KMS-11 (cell line): Measurements from ENCODE around the gene CLGN.
"Not testable (repeated sequence)": the region's sequence is repeated elsewhere in the genome, so short reads cannot be mapped to it uniquely, and the experiment has no call there.

Source experiments
- H2AFZ ChIP-seq: fragments of 200-600 bp; sonication (generic); 2 replicates; pipeline ENCODE4 v1.6.1; 2016; ENCODE audit warnings: antibody characterized with exemption, mixed run types, low read depth
- H3K27ac ChIP-seq: fragments of 200-600 bp; sonication (generic); 2 replicates; pipeline ENCODE4 v1.6.1; 2016; ENCODE audit warnings: mild to moderate bottlenecking, mixed run types
- H3K27me3 ChIP-seq: fragments of 200-600 bp; sonication (generic); 2 replicates; pipeline ENCODE4 v1.6.1; 2017; ENCODE audit warnings: mild to moderate bottlenecking, low read depth, mixed run types, moderate library complexity; ENCODE audit not compliant: insufficient read depth
- H3K36me3 ChIP-seq: fragments of 200-600 bp; sonication (generic); 2 replicates; pipeline ENCODE4 v1.6.1; 2017; ENCODE audit warnings: mild to moderate bottlenecking, mixed run types; ENCODE audit not compliant: insufficient read depth
- H3K4me1 ChIP-seq: fragments of 200-600 bp; sonication (generic); 2 replicates; pipeline ENCODE4 v1.6.1; 2016; ENCODE audit warnings: mild to moderate bottlenecking, low read depth, mixed run types; ENCODE audit not compliant: poor library complexity, severe bottlenecking
- H3K4me2 ChIP-seq: fragments of 200-600 bp; sonication (generic); 2 replicates; pipeline ENCODE4 v1.7.0; 2016; ENCODE audit warnings: mild to moderate bottlenecking, mixed run types
- H3K4me3 ChIP-seq: fragments of 200-600 bp; sonication (generic); IDR thresholded peaks from 2 replicates; pipeline ENCODE4 v1.6.1; 2017; ENCODE audit warnings: low read depth, low read length, mixed read lengths; ENCODE audit not compliant: insufficient read depth
- H3K79me2 ChIP-seq: fragments of 200-600 bp; sonication (generic); 2 replicates; pipeline ENCODE4 v1.6.1; 2016; ENCODE audit warnings: low read depth, mixed run types; ENCODE audit not compliant: insufficient read depth
- H3K9ac ChIP-seq: fragments of 200-600 bp; sonication (generic); 2 replicates; pipeline ENCODE4 v1.6.1; 2016; ENCODE audit warnings: mild to moderate bottlenecking, mixed run types
- H4K20me1 ChIP-seq: fragments of 200-600 bp; sonication (generic); 2 replicates; pipeline ENCODE4 v1.6.1; 2016; ENCODE audit warnings: mild to moderate bottlenecking, mixed run types; ENCODE audit not compliant: insufficient read depth
- CTCF ChIP-seq: fragments of 200-600 bp; sonication (generic); conservative IDR thresholded peaks from 2 replicates; pipeline ENCODE4 v1.6.1; 2017; ENCODE audit warnings: low read depth, mild to moderate bottlenecking, antibody characterized with exemption, low read length, moderate library complexity, mixed read lengths

Gene CLGN

GRCh38 chr4:140463614-140464013, 36.2 kb upstream of the CLGN start:
- H4K20me1 ChIP-seq, result no peaks in the 10 kb centered on the region
- no peak overlapping the region for H3K4me2 ChIP-seq
- H3K27ac ChIP-seq, result no peak overlapping the region
- no peak overlapping the region for H3K9ac ChIP-seq
- TF ChIP-seq CTCF, result no peak
- no peaks in the 10 kb centered on the region for H3K27me3 ChIP-seq
- no peak overlapping the region for H3K4me3 ChIP-seq
- no peak overlapping the region for H2AFZ ChIP-seq
- H3K36me3 ChIP-seq, result no peaks in the 10 kb centered on the region
- no peaks in the 10 kb centered on the region for H3K79me2 ChIP-seq
- no peaks in the 10 kb centered on the region for H3K4me1 ChIP-seq

GRCh38 chr4:140463182-140463581, 35.7 kb upstream of the CLGN start:
- H3K27me3 ChIP-seq, result no peaks in the 10 kb centered on the region

GRCh38 chr4:140450352-140450751, 22.9 kb upstream of the CLGN start:
- Histone ChIP-seq H3K4me1 (no peaks in the 10 kb centered on the region), H3K4me2 (no peak overlapping the region), H3K36me3 (no peaks in the 10 kb centered on the region), H2AFZ (no peak overlapping the region), H3K27me3 (no peaks in the 10 kb centered on the region), H4K20me1 (no peaks in the 10 kb centered on the region), H3K4me3 (no peak overlapping the region), H3K79me2 (no peaks in the 10 kb centered on the region), H3K9ac (no peak overlapping the region), H3K27ac (no peak overlapping the region)
- no peak for TF ChIP-seq CTCF

More at GRCh38 chr4:140463182-140463581, 35.7 kb upstream of the CLGN start:
- H3K27ac ChIP-seq, result no peak overlapping the region
- TF ChIP-seq CTCF, result no peak
- no peak overlapping the region for H3K9ac ChIP-seq
- H3K4me3 ChIP-seq, result no peak overlapping the region
- no peak overlapping the region for H3K4me2 ChIP-seq
- H2AFZ ChIP-seq, result no peak overlapping the region
- H3K79me2 ChIP-seq, result no peaks in the 10 kb centered on the region
- no peaks in the 10 kb centered on the region for H3K4me1 ChIP-seq
- H3K36me3 ChIP-seq, result no peaks in the 10 kb centered on the region
- H4K20me1 ChIP-seq, result no peaks in the 10 kb centered on the region

GRCh38 chr4:140448830-140449229, 21.4 kb upstream of the CLGN start:
- Histone ChIP-seq H2AFZ (no peak overlapping the region), H3K4me2 (no peak overlapping the region), H3K9ac (no peak overlapping the region), H3K36me3 (no peaks in the 10 kb centered on the region), H3K27me3 (no peaks in the 10 kb centered on the region), H3K27ac (no peak overlapping the region), H3K4me1 (no peaks in the 10 kb centered on the region), H4K20me1 (no peaks in the 10 kb centered on the region), H3K4me3 (no peak overlapping the region), H3K79me2 (no peaks in the 10 kb centered on the region)
- TF ChIP-seq CTCF, result no peak

- no peaks in the 10 kb centered on the region for H3K4me1 ChIP-seq
- no peak overlapping the region for H3K9ac ChIP-seq
- H4K20me1 ChIP-seq, result no peaks in the 10 kb centered on the region
- TF ChIP-seq CTCF, result no peak
- no peak overlapping the region for H3K27ac ChIP-seq
- no peaks in the 10 kb centered on the region for H3K27me3 ChIP-seq
- no peaks in the 10 kb centered on the region for H3K36me3 ChIP-seq
- no peak overlapping the region for H3K4me3 ChIP-seq
- no peak overlapping the region for H2AFZ ChIP-seq
- no peak overlapping the region for H3K4me2 ChIP-seq
- no peaks in the 10 kb centered on the region for H3K79me2 ChIP-seq
Measured at GRCh38 chr4:140448162-140448561, 20.7 kb upstream of the CLGN start.

- H3K4me1 ChIP-seq, H3K4me2 ChIP-seq: not testable (repeated sequence)
Measured at GRCh38 chr4:140444347-140444746, 16.9 kb upstream of the CLGN start.

More at GRCh38 chr4:140444347-140444746, 16.9 kb upstream of the CLGN start:
- not testable (repeated sequence) for H3K4me3 ChIP-seq, H3K27me3 ChIP-seq, H2AFZ ChIP-seq, H4K20me1 ChIP-seq, H3K79me2 ChIP-seq, H3K9ac ChIP-seq, H3K36me3 ChIP-seq, H3K27ac ChIP-seq
